Measurements from ENCODE around the gene PXDN.

PXDN gene

DNA sequence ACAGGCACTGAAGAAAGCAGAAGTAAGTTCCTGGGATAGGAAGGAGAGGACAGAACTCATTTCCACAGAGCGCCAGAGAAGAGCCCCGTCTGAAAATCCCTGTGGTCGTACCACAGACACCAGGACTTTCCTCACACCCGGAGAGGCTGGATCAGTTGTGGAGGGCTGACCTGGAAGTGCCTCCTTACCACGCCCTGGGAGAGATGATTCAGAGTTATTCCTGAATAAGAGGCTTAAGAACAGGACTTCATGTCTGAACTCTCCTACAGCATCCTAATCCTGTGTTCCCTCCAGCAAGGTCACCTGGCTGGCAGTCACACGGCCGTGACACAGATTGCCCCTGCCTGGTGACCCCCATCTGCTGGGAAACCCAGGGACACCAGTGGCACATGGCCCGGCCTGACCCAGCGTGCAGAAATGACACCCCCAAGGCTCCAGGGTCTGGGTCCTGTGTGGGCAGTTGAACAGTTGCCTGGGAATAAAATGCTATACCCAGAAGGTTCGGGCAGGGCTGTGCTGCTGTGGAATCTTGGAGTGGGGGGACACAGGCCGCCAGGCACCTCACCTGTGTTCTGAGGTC, 105.9 kb downstream of the PXDN start:
- Histone ChIP-seq H3K27me3 (ENCODE audit: insufficient read depth, low read depth) (no peaks in the 10 kb centered on the region), H3K36me3 (ENCODE audit: insufficient read depth) (no peaks in the 10 kb centered on the region), H3K9ac (no peak overlapping the region), H3K4me2 (no peak overlapping the region), H4K20me1 (ENCODE audit: insufficient read depth) (no peaks in the 10 kb centered on the region), H3K27ac (no peak overlapping the region), H3K4me1 (ENCODE audit: low read depth, poor library complexity, severe bottlenecking) (no peaks in the 10 kb centered on the region), H3K4me3 (IDR thresholded peaks at IDR 0.05; ENCODE audit: insufficient read depth, low read depth, low read length) (no peak overlapping the region), H3K79me2 (ENCODE audit: insufficient read depth, low read depth) (no peaks in the 10 kb centered on the region), H2AFZ (ENCODE audit: low read depth) (no peak overlapping the region)
- TF ChIP-seq, protein P1, sequence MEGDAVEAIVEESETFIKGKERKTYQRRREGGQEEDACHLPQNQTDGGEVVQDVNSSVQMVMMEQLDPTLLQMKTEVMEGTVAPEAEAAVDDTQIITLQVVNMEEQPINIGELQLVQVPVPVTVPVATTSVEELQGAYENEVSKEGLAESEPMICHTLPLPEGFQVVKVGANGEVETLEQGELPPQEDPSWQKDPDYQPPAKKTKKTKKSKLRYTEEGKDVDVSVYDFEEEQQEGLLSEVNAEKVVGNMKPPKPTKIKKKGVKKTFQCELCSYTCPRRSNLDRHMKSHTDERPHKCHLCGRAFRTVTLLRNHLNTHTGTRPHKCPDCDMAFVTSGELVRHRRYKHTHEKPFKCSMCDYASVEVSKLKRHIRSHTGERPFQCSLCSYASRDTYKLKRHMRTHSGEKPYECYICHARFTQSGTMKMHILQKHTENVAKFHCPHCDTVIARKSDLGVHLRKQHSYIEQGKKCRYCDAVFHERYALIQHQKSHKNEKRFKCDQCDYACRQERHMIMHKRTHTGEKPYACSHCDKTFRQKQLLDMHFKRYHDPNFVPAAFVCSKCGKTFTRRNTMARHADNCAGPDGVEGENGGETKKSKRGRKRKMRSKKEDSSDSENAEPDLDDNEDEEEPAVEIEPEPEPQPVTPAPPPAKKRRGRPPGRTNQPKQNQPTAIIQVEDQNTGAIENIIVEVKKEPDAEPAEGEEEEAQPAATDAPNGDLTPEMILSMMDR (conservative IDR thresholded peaks at IDR 0.05; ENCODE audit: low read depth, low read length) = no peak

DNA sequence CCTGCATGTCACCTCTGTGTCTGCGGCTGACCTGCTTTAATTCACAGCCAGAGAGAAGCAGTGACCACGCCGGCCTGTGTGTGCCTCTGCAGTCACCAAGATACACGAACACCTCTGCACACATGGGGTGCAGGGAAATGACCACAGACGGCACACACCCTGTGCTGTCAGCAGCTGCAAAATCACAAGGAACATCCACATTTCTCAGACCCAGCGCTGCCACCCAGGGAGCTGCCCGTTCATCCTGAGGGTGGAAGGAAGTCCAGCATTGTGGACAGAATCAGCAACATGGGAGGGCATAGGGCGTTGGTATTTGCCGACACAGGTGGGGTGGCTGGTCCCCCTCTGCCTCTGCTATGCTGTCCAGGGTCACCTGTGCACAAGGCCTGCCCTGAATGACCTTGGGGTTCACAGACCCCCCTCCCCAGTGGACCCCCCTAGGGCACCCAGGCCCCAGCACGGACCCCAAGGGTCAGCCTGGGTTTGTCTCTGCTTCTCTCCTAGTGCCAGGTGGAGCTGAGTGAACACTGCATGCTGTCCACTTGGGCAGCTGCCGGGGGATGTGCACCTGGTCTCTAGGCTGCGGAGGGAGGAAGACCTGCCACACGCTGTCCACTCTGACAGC, 107.4 kb downstream of the PXDN start:
- no peak overlapping the region for H3K4me3 ChIP-seq (IDR thresholded peaks at IDR 0.05; ENCODE audit: insufficient read depth, low read depth, low read length)
- H3K27me3 ChIP-seq (ENCODE audit: insufficient read depth, low read depth) = no peaks in the 10 kb centered on the region
- H3K27ac ChIP-seq = no peak overlapping the region
- no peaks in the 10 kb centered on the region for H3K4me1 ChIP-seq (ENCODE audit: low read depth, poor library complexity, severe bottlenecking)
- no peaks in the 10 kb centered on the region for H4K20me1 ChIP-seq (ENCODE audit: insufficient read depth)
- TF ChIP-seq, protein P1 (conservative IDR thresholded peaks at IDR 0.05; ENCODE audit: low read depth, low read length) = no peak
- H3K9ac ChIP-seq = no peak overlapping the region
- no peak overlapping the region for H3K4me2 ChIP-seq
- H3K79me2 ChIP-seq (ENCODE audit: insufficient read depth, low read depth) = no peaks in the 10 kb centered on the region
- H3K36me3 ChIP-seq (ENCODE audit: insufficient read depth) = no peaks in the 10 kb centered on the region
- no peak overlapping the region for H2AFZ ChIP-seq (ENCODE audit: low read depth)

DNA sequence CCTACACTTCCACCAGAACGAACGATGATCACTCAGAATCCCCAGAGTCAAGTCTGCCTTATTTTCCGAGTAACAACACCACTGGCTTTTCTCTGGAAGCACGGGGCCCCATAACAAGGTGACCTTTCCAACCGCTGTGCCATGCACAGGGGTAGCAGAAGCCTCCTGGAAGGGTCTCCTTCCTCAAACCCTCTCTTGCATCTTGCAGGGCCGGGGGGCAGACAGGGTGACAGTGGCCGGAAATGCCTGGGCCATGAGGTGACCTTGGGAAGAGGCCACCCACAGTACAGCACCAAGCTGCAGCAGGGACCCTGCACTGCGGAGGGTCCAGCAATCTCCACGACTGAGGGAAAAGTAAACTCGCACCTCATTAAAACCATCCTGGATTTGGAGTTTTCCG, 108.5 kb downstream of the PXDN start:
- Histone ChIP-seq H3K9ac (no peak overlapping the region), H3K4me3 (IDR thresholded peaks at IDR 0.05; ENCODE audit: insufficient read depth, low read depth, low read length) (no peak overlapping the region), H3K36me3 (ENCODE audit: insufficient read depth) (no peaks in the 10 kb centered on the region), H3K4me2 (no peak overlapping the region), H3K27me3 (ENCODE audit: insufficient read depth, low read depth) (no peaks in the 10 kb centered on the region), H3K4me1 (ENCODE audit: low read depth, poor library complexity, severe bottlenecking) (no peaks in the 10 kb centered on the region), H4K20me1 (ENCODE audit: insufficient read depth) (no peaks in the 10 kb centered on the region), H3K79me2 (ENCODE audit: insufficient read depth, low read depth) (no peaks in the 10 kb centered on the region), H3K27ac (no peak overlapping the region), H2AFZ (ENCODE audit: low read depth) (no peak overlapping the region)
- TF ChIP-seq, protein P1 (conservative IDR thresholded peaks at IDR 0.05; ENCODE audit: low read depth, low read length) = no peak

DNA sequence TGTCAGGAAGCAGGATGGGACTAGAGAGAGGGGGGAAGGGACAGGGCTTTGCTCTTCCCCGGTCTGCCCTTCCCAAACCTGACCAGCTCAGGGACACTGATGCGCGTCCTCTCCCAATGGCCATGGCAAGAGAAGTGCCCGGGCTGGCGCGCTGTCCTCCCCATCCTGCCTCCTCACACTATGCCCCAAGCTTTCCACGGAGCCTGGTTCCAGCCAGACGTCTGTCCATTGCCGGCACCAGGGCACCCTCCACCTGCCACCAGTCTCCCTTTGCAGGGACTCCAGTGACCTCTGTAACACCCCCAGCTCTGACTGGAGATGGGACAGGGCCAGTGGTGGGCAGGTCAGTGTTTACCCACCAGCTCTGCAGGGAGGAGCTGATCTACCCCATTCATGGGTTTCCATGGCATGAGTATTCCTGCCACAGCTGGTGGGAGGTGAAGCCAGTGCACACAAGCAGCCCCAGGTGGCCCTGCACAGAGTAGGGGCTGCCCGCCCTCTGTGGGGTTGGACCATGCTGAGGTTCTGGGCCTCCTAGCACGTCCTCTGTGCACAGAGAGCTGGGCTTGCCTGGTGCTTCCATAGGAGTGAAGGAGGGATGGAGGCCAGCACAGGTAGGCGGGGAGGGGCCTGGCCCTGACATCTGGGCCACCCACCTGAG, 109.5 kb downstream of the PXDN start:
- H3K4me1 ChIP-seq (ENCODE audit: low read depth, poor library complexity, severe bottlenecking) = no peaks in the 10 kb centered on the region
- no peaks in the 10 kb centered on the region for H3K79me2 ChIP-seq (ENCODE audit: insufficient read depth, low read depth)
- H3K4me3 ChIP-seq (IDR thresholded peaks at IDR 0.05; ENCODE audit: insufficient read depth, low read depth, low read length) = no peak overlapping the region
- H3K36me3 ChIP-seq (ENCODE audit: insufficient read depth) = no peaks in the 10 kb centered on the region
- no peak overlapping the region for H3K4me2 ChIP-seq
- no peak overlapping the region for H3K9ac ChIP-seq
- no peak overlapping the region for H3K27ac ChIP-seq
- no peak overlapping the region for H2AFZ ChIP-seq (ENCODE audit: low read depth)
- no peaks in the 10 kb centered on the region for H4K20me1 ChIP-seq (ENCODE audit: insufficient read depth)
- TF ChIP-seq, protein P1 (conservative IDR thresholded peaks at IDR 0.05; ENCODE audit: low read depth, low read length) = no peak
- no peaks in the 10 kb centered on the region for H3K27me3 ChIP-seq (ENCODE audit: insufficient read depth, low read depth)
